Lower leg skin (tissue), 3 donors: ENCODE results near the gene ARPC2.

Experiments used
- POLR2A ChIP-seq, 2 donors: fragments of 450-650 bp; IDR thresholded peaks; one replicate each; pipeline ENCODE4 v1.6.1; 2016 to 2017; ENCODE audit warnings: antibody characterized with exemption in 2 of 2, mild to moderate bottlenecking in 1 of 2, moderate library complexity in 1 of 2
- TF ChIP-seq, protein P1 (sequence below), 3 donors: fragments of 450-650 bp; IDR thresholded peaks; one replicate each; pipeline ENCODE4 v1.5.1; 2016; ENCODE audit warnings: antibody characterized with exemption in 3 of 3, mild to moderate bottlenecking in 3 of 3, moderate library complexity in 2 of 3

DNA sequence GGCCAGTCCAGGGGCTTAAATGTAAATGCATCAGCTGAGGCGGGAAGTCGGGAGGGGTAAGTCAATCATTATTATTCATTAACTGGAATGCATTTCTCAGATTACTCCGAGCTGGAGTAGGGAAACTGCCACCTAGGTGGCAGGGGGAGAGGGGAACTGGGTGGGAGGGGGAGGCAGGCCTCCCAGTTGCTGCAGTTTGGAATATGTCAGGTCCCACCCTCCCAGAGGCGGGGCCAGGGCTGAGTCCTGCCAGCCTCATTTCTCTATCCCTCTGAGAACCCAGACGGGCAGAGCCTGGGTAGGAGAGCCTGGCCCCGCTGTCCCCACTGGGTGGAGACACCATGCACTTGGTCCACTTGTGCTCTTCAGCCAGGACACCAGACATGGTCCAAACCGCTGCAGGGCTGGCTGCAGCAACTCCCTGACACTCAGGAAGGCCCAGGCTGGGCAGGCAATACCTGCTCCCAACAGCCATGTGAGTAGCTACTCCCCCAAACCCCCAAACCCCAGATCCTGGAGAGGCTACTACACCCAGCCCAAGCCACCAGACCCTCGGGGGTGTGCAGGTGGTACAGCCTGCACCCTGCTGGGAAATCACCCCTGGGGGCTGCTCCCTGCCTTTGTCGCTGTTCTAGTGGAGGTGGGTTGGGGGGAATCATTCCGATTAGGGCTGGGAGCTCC lies 43.9 kb downstream of the ARPC2 start, which contains the start of gene GPBAR1:
- no peak for TF ChIP-seq POLR2A (IDR thresholded peaks at IDR 0.05)
- TF ChIP-seq, protein P1, sequence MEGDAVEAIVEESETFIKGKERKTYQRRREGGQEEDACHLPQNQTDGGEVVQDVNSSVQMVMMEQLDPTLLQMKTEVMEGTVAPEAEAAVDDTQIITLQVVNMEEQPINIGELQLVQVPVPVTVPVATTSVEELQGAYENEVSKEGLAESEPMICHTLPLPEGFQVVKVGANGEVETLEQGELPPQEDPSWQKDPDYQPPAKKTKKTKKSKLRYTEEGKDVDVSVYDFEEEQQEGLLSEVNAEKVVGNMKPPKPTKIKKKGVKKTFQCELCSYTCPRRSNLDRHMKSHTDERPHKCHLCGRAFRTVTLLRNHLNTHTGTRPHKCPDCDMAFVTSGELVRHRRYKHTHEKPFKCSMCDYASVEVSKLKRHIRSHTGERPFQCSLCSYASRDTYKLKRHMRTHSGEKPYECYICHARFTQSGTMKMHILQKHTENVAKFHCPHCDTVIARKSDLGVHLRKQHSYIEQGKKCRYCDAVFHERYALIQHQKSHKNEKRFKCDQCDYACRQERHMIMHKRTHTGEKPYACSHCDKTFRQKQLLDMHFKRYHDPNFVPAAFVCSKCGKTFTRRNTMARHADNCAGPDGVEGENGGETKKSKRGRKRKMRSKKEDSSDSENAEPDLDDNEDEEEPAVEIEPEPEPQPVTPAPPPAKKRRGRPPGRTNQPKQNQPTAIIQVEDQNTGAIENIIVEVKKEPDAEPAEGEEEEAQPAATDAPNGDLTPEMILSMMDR (IDR thresholded peaks at IDR 0.05): no peak
